ENCODE measurements around the gene ALKBH8.
"Not testable (repeated sequence)": the region's sequence is repeated elsewhere in the genome, so short reads cannot be mapped to it uniquely, and the experiment has no call there.

ALKBH8 gene, protein sequence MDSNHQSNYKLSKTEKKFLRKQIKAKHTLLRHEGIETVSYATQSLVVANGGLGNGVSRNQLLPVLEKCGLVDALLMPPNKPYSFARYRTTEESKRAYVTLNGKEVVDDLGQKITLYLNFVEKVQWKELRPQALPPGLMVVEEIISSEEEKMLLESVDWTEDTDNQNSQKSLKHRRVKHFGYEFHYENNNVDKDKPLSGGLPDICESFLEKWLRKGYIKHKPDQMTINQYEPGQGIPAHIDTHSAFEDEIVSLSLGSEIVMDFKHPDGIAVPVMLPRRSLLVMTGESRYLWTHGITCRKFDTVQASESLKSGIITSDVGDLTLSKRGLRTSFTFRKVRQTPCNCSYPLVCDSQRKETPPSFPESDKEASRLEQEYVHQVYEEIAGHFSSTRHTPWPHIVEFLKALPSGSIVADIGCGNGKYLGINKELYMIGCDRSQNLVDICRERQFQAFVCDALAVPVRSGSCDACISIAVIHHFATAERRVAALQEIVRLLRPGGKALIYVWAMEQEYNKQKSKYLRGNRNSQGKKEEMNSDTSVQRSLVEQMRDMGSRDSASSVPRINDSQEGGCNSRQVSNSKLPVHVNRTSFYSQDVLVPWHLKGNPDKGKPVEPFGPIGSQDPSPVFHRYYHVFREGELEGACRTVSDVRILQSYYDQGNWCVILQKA

DNA sequence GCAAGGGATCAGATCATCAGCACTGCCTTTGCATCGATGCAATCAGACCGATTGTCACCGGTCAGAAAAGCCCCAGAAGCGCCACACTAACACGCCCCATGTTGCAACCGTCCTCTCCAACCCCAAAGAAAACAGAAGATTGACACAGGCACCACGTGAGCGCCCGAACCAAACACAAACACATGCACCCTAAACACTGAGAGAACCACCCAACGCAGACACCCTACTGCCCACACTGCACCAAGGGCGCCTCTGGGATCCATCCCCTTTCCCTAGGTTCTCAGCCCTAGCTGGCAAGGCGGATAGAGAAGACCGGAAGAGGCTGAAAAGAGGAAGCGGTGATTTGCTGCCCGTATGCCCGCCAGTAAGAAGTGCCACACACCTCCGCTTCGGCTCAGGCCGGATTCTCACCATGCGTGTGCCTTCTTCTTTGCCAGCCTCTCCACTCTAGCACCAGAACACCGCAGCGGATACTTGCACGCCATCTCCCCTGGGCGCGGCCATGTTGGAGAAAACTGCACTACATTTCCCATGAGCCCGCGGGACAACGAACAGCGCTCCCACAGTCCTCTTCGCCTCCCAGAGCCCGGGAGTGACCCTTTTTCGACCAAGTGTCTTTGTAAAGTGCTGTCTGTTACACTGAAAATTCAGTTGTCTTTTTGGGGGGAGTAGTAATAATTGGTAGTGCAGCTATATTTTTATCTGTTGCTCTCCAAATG is at the start of gene ALKBH8:
ALKBH8 (minus strand) TSS at position 517 of the 719 bp plus-strand sequence. CDS start 4,842 bp downstream, outside the sequence.
- peak; percentile 67 for DNase-seq

DNA sequence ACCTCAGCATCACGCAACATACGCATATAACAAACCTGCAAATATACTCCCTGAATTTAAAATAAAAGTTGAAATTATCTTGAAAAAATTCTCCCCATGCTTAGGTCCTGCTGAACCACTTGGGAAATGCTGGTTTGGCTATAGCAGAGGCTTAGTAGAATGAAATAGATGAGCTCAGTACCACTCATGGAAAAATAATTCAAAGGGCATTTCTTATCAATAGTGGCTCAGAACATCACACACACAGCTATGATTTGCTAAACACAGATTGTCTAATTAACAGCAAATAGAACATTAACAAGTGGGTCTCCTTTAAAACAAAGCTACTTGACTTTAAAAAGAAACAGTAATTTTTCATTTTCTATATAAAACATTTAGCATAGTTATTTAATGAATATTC is 46.9 kb upstream of the ALKBH8 start:
- no peak for DNase-seq

DNA sequence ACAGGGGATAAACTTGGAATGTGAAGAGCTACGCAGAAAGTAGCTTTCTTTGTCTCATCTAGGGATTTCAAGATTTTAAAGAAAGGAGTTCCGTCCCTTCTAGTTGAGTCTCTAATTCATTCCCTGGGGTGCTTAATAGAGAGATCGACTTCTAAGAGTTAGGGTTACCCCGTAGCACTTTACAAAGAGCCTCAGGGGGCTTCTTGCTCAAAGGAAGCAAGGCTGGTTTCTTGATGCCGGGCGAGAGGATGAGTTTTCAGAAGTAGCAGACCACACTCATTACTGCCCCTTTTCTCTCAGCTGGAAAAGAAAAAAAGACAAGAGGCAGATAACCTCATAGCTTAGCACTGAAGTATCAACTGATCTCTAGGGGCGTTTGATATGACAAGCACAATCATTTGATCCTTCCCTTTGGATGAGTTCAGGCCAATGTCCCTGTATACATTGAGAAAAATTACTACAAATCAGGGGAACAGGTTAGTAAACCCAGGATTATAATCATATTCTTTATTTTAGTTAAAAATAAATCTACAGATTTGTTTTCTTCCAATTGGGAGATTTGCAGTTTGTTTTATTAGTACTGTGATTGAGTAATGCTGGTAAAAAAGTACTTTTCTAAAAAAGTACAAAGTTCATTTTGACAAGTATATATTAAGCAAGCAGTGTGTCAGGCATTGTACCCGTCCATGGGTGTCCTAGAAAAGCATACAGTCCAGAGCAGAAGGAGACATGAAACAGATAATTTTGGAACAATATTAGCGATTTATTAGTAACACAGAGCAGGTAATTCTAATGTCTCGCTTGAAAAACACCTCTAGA is 44.1 kb upstream of the ALKBH8 start:
- no peak for DNase-seq

DNA sequence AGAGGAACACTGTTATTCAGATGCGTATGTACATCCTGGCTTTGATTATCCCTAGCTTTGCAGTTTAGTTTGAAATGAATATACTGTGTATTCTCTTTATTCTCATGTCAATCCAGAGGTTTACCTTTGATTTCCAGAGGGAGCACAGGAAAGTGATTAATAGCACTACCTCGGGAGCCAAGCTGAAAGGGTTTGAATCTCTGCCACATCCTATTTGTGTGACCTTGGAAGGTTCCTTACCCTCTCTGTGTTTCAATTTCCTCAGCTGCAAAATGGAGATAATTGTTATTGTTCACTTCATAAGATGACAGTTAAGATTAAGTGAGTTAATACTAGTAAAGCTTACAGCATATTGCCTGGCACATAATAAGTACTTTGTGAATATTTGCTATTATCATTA is 43.3 kb upstream of the ALKBH8 start:
- DNase-seq = no peak

DNA sequence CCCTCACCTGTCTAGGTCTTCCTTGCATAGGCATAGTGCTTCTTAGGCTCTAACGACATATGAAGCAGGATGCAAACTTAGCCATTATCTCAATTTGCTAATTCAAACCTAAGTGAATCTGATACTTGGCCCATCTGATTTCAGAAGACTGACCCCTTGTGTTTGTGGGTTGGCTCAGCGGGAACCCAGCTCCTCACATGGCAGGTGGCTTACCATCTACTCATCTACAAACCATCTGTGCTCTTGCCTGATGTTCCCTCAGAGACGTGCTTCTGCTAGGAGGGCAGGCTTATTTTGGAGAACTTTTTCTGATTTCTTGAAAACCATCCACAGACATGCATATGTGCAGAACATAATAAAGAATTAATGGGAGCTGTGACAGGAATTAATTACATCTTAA is 40.6 kb upstream of the ALKBH8 start:
- no peak for DNase-seq

DNA sequence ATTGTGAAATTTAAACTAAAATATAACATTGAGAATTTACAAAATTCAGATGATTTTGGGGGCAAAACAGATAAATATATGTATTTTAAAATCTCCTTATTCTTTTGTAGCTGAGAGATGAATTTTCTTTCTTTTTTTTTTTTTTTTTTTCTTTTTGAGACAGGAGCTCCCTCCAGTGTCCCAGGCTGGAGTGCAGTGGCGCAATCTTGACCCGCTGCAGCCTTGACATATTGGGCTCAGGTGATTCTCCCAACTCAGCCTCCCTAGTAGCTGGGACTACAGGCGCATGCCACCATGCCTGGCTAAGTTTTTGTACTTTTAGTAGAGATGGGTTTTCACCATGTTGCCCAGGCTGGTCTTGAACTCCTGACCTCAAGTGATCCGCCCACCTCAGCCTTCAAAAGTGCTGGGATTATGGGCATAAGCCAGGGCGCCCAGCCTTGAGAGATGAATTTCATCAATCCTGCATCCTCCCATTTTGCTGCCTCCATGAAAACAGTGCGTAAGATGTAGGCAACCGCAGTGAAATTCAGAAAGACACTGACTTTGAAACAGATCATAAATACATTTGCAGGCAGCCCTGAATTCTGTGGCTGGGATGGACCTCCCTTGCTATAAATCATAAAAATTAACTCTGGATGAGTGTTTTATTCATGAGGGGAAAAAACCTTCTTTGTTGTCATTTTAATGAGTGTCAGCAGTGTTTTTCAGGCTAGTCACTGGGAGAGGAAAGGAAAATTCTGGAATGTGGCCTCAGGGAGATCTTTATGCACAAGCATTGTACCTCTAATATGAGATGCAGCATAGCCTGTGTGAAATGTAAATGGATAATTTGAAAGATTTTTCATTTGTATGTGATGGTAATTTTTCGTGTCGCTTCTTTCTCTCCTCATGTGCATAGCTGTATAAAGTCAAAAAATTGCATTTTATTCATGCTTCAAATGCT is 39.8 kb upstream of the ALKBH8 start:
- DNase-seq = no peak

DNA sequence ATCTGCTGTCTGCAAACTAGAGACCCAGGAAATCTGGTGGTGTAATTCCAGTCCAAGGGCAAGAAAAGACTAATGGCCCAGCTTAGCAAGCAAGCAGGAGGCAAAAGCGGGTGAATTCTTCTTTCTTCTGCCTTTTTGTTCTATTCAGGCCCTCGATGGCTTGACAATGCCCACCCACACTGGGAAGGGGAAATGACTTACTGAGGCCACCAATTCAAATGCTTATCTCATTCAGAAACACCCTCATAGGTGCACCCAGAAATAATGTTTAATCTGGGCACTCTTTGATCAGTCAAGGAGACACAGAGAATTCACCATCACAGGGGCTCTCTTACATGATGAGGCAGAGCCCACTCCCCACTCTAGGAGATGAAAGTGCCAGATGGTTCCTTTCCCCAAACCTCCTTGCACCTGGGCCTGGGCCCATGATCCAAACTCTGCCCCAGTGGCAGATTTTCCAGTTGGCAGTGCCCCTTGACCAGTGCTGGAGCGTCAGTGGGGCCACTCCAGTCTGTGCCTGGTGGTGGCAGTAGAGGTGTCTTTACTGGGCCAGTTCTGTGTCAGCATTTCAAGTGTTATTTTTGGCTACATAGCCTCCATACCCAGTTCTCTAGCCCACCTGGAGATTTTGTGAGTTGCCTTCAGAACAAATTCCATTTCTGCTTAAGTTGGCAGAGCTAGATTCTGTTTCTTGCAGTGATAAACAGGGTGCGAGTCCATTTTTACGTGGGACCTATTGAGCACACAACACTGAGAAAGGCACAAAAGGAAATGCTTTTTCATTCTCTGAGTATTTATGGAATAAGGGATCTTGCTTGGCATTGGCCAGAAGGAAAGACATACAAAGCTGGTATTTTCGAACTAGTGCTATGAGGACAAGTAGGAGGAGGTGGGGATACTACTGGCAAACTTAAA is 32.9 kb upstream of the ALKBH8 start:
- DNase-seq = no peak

DNA sequence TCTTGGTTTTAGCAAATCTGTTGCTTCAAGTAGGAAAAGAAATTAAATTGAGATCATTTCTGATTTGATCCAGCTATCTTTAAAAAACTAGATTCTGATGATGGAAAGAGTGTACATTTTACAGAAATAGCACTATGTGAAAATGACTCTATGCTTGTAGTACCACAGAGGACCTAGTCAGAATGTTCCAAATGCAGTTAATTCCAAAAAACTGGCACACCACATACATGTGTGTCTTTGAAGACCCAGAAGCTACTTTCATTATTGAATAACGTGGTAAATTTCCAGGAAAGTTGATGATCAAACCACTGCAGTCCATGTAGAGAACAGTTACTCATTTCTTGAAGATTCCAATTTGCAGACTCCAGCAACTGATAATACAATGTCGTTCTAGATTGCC is 29.2 kb upstream of the ALKBH8 start:
- no peak for DNase-seq

DNA sequence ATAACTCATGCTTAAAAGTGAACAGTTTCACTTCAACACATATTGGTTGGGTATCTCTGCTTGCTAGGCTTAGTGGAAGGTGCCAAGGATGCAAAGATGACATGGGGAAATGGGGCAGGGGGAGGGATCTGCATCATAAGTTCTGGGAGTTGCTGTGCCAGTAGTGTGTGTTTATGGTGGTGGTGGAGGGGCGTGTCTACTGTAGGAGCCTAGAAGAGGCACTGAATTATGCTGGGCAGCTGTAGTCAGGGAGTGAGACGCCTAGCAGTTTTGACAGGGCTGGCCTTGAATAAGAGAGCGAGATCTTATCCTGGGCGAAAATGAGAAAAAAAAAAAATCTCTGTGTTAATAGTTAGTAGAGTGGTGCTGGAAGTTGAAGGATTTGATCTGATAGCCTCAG is 28.4 kb upstream of the ALKBH8 start:
- no peak for DNase-seq

DNA sequence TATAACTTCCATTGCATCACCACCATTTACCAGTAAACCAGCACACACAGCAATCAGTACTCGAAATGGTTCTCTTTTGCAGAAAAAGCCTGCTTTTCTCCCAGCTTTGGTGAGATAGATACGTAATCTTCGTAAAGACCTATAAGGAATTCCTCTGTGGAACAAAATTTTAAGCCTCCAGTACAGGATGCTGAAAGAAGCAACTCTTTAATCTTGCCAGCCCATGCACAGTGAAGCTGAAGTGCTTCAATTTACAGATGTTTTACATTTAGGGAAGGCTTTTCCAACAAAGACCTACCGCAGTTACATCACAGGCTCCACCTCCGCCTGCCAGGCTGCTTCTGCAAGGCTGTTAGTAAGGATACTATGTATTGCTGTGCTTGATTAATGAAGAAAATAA is 27.3 kb upstream of the ALKBH8 start:
- no peak for DNase-seq

DNA sequence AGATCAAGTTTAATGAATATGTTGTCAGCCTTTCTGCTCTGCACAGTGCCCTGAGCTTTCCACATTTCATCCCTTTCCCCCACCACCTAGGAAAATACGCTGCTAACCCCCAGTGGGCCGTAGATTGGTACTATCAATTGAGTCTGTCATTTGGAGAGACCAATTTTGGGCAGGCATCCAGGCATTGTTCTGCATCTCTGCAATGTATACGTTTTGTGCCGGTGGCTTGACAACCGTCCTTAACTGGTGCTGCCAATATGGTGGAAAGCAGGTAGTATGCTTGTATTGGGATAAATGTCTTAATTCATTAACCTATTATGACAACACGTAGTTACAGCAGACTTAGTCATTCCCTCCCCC is 26.7 kb upstream of the ALKBH8 start:
- no peak for DNase-seq

DNA sequence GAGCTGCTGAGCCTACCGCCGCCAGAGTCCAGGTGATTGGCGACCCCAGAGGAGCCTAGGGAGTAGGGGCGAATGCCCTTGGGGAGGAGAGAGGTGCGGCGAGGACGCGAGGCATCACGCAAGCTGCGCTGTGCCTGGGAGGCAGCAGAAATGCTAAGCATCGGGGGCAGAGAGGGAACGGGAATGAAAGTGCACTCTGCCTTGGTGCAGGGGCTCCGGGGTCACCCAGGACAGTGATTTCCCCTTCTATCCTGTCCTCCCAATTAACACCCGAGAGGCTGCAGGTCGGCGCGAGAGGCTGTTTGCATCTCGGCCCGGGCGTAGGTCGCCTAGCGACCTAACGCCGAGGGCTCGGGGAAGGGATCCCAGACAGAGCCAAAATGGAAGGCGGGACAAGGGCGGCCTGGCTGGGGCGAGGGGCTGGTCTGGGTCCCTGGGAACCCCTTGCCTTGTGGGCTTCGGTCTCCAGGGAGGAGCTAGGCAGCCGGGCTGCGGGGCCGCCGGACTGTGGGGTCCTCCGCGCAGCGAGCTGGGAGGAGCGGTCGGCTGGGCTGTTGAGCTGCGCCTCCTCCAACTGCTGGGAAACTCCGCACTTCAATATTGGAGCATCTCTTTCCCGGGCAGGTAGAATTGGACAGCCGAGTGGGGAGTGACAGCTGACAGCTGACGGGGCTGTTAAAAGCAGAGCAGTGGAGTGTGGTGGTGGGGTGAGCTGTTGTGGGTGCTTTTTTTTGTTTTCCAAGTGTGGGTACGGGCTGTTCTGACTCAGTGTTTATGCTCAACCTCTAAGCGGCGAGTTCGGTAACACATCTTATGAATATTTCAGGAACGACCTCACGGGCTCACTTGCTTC is 26.1 kb upstream of the ALKBH8 start:
- no peak for DNase-seq

DNA sequence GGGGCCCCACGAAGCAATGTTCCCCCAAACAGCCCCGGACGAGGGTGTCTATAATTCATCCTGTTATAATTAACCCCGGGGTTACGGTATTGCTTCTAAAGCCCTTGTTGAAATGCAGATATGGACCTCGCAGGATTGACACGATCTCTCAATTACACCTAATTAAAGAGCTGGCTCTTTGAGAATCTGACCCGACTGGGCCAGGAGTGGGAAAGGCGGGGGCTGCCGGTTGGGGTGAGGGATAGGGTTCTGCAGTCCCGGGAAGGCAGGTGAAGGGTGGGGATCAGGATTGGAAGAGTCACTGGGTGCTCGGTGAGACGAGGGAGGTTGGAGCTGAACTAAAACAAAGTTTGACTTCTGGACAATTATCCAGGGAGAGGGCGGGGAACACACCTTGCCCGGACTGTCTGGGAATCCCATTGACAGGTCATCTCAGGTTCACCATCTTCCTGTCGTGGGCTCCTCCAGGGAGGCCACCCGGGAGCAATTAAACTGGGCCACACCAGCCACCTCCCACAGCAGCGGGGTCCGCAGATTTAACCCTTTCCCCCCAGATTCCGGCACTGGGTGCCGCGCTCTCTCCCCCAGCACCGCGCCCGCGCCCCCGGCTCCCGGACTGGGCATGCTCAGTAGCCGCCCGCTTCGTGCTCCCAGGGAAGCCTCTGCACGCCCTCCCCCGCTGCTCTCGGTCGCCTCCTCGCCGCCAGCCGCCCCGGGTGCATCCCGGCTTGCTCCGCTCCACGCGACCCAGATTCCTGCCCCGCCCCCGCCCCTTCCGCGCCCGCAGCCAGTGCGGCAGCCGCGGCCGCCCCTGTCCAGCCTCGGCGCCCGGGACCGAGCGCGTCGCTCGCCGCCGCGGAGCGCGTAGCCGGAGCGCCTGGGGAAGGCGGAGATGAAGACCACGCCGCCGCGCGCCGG is 25.2 kb upstream of the ALKBH8 start, which contains the start of gene ELMOD1:
ELMOD1 (plus strand) TSS at position 688 of the 918 bp plus-strand sequence. CDS start 27,043 bp downstream, outside the sequence.
- no peak for DNase-seq

DNA sequence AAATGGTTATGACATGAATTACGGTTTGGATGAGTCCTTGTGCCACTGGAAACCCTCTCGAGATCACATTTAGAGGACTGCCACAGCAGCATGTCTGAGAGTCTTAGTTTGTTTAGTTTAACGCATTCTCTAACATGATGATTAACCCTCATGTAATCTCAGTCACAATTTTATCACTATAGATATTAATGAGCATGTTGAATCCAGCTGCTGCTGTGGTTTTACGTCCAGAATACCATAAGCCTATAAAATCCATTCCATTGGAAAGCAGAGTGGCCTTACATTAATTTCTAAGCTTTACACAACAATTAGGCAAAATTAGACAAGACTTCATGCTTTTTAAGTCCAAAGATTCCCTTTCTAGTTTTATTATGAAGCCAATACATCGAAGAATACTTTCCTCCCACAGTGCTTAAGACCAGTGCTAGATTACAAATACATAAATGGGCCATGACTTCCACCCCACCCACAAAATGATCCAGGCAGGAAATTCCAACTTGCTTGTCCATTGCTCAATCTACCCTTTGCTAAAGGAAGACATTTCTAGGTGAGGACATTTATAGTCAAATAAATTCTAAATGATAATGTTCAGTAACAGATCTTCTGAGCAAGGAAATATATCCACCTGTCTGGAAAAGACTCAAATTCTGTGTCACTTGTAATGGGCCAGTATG is 21.9 kb upstream of the ALKBH8 start:
- no peak for DNase-seq

DNA sequence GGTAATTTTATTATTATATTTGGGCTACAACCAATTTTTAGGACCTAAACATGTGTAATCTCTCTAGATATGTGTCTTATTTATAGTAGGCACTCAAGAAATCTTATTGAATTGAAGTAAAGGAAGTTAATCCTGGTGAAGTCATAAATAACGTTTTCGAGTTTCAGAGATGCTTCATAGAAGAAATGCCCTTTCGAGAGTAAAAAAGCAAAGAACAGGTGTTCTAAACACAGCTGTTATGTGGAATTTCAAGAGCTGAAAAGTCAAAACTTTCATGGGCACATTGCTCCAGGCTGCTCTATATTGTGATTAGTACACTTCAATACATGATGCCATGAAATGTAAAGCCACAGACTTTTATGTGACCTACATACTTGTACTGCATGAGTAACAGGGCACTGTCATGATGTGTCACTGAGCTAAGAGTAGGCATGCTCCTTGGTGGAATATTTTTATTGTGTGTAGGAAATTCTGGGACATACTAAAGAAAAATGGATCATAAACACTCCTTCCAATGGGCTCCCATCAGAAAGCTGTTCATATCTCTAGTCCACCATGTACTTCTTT is 18.2 kb upstream of the ALKBH8 start:
- no peak for DNase-seq

DNA sequence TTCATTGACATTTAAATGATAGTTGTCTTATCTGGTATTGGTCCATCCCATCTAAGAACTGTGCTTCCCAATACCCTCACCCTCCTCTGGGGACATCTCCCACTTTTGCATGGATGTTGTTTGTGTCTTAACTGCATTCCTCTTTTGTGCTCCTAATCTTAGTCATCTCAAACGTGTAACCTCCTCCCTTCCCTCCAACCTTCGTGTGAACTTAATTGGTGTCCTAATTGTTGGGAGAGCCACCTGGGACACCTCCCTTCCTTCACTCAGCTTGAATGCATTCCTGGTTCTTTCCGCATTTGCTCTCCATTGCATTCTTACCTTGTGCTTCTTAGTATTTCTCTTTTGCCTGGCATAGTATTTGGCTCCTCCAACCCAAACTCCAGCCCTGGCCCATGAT is 15.6 kb upstream of the ALKBH8 start:
- no peak for DNase-seq

DNA sequence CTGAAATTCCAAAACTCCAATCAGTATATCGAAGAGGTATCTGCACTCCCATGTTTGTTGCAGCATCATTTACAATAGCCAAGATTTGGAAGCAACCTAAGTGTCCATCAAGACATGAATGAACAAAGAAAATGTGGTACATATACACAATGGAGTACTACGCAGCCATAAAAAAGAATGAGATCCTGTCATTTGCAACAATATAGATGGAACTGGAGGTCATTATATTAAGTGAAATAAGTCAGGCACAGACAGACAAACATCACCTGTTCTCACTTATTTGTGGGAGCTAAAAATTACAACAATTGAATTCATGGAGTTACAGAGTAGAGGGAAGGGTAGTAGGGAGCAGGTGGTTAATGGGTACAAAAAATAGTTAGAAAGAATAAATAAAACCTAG is 13.6 kb upstream of the ALKBH8 start:
- DNase-seq = not testable (repeated sequence)

DNA sequence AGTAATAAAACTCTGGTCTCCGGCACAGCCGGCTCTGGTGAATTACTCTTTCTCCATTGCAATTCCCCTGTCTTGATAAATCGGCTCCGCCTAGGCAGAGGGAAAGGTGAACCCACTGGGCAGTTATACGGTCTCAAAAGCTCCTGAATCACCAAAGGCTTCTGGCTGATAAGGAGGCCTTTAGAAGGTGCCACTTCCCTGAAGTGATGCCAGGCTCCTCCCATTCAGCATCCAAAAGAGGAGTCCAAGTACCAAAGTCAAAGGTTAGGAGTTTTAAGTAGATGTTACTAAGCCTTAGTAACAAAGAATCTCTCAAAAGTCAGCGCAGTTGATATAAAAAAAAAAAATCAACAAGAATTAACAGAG is 11.8 kb upstream of the ALKBH8 start:
- DNase-seq = no peak

Measured in NCI-H774 (cell line).